ENCODE results near the gene TBL3. TPM values are rescaled to one million over a fixed set of nuclear protein-coding genes. Genes with fewer than 3 reads are reported as not detected.

Gene TBL3
- total and polyA plus RNA-seq, 9 of the 15 experiments (the other 6 are each of a cell fraction or from before 2014, with no cell fraction given) = 0.97 to 117 (median 24.5) TPM

GRCh38 chr16:1983544-1984346 is 11.9 kb downstream of the TBL3 start, which contains the start of gene GFER (continued):
- TF ChIP-seq RUNX1 (IDR thresholded peaks at IDR 0.05; ENCODE audit: low read depth) (peak; percentile 8; the same call in 1 of the 2 replicates), NCOA4 (IDR thresholded peaks at IDR 0.05; ENCODE audit: partially characterized antibody) (no peak), CUX1 (CRISPR knock-in tag; IDR thresholded peaks at IDR 0.05) (no peak), HDAC8 (tag; IDR thresholded peaks at IDR 0.05) (0 out of 2 replicates have a peak, but pooled peaks have one; percentile 23), DIDO1 (tag; IDR thresholded peaks at IDR 0.05; ENCODE audit: low read depth) (no peak), ATF1 (CRISPR knock-in tag; IDR thresholded peaks at IDR 0.05) (no peak), ATF1 (tag; IDR thresholded peaks at IDR 0.05) (peak; percentile 74), KHSRP (IDR thresholded peaks at IDR 0.05) (no peak), ZMIZ1 (IDR thresholded peaks at IDR 0.05; ENCODE audit: low read depth in 2 of 2, low read length in 2 of 2) (peak in 1 of 2 experiments; percentile 27; a peak in 1 of 4 replicates), PHF21A (IDR thresholded peaks at IDR 0.05; ENCODE audit: borderline replicate concordance, low read depth) (peak; percentile 98), ZSCAN32 (CRISPR knock-in tag; IDR thresholded peaks at IDR 0.05) (no peak), NFE2L1 (tag; IDR thresholded peaks at IDR 0.05; ENCODE audit: borderline replicate concordance, low read depth) (no peak), PKNOX1 (IDR thresholded peaks at IDR 0.05) (no peak), PCBP1 (IDR thresholded peaks at IDR 0.05; ENCODE audit: low read depth, low read length, poor library complexity, severe bottlenecking) (peak; percentile 80), PHTF2 (CRISPR knock-in tag; IDR thresholded peaks at IDR 0.05) (no peak), ZEB2 (IDR thresholded peaks at IDR 0.05) (no peak), ARID3A (IDR thresholded peaks at IDR 0.05; ENCODE audit: borderline replicate concordance, low read depth, low read length) (peak; percentile 23; the same call in 1 of the 2 replicates)
